Natural killer cell (primary cell): Measurements from ENCODE around the gene ATP11A. TPM values are rescaled to one million over a fixed set of nuclear protein-coding genes. Genes with fewer than 3 reads are reported as not detected.
"Not testable (repeated sequence)": the region's sequence is repeated elsewhere in the genome, so short reads cannot be mapped to it uniquely, and the experiment has no call there.

ENCODE experiments used
- ATAC-seq, 3 donors: fragments of 150-1000 bp in 2 of 3; fragments of 200-7000 bp in 1 of 3; cut with Tn5 transposase; 1 replicate in 1 of 3; 2 replicates in 2 of 3; pipeline ENCODE4 v1.10.0; 2021; ENCODE audit warnings: mild to moderate bottlenecking in 2 of 3, moderate library complexity in 2 of 3
- DNase-seq, 2 donors: peaks; one replicate each; pipeline versions ENCODE4 v3.0.0 to v3.0.0-alpha.2; 2013 to 2021; ENCODE audit warnings: mixed read lengths in 1 of 2
- H3K27ac ChIP-seq: one replicate; pipeline ENCODE4 v1.5.1; 2013; ENCODE audit warnings: mild to moderate bottlenecking, low read length
- H3K27me3 ChIP-seq: one replicate; pipeline ENCODE4 v1.6.1; 2013; ENCODE audit warnings: low read length; ENCODE audit not compliant: control insufficient read depth, insufficient read depth
- H3K36me3 ChIP-seq: one replicate; pipeline ENCODE4 v1.6.1; 2013; ENCODE audit warnings: low read length; ENCODE audit not compliant: control insufficient read depth, insufficient read depth
- H3K4me1 ChIP-seq: one replicate; pipeline ENCODE4 v1.6.1; 2013; ENCODE audit warnings: low read length; ENCODE audit not compliant: control insufficient read depth, insufficient read depth
- H3K4me3 ChIP-seq: one replicate; pipeline ENCODE4 v1.5.1; 2013; ENCODE audit warnings: low read length
- H3K9me3 ChIP-seq: one replicate; pipeline ENCODE4 v1.6.1; 2013; ENCODE audit warnings: low read length; ENCODE audit not compliant: control insufficient read depth, insufficient read depth
- H3K27ac Mint-ChIP-seq, 2 donors: one replicate each; pipeline ENCODE4 v1.8.0; 2022; ENCODE audit warnings: mild to moderate bottlenecking in 2 of 2, mixed read lengths in 2 of 2, moderate library complexity in 1 of 2
- H3K27me3 Mint-ChIP-seq, 2 donors: one replicate each; pipeline ENCODE4 v1.8.0; 2022; ENCODE audit warnings: low read depth in 2 of 2, mixed read lengths in 2 of 2
- H3K36me3 Mint-ChIP-seq: one replicate; pipeline ENCODE4 v1.8.0; 2022; ENCODE audit warnings: mixed read lengths
- H3K4me1 Mint-ChIP-seq, 2 donors: one replicate each; pipeline ENCODE4 v1.8.0; 2022; ENCODE audit warnings: mixed read lengths in 2 of 2
- H3K4me3 Mint-ChIP-seq: one replicate; pipeline ENCODE4 v1.8.0; 2022; ENCODE audit warnings: mild to moderate bottlenecking, moderate library complexity, mixed read lengths
- H3K9me3 Mint-ChIP-seq, 2 donors: one replicate each; pipeline ENCODE4 v1.8.0; 2022; ENCODE audit warnings: mixed read lengths in 2 of 2
- WGBS: methylation state at CpG from one replicate; pipeline ENCODE4 v1.1.7; 2013; ENCODE audit warnings: missing lambda C conversion rate; ENCODE audit not compliant: insufficient coverage; 5-methylcytosine and 5-hydroxymethylcytosine counted together
- intact Hi-C: fragments of 100-400 bp; cut with micrococcal nuclease; formaldehyde crosslinking; loops from one replicate; pipeline ENCODE4 v1.14.2; 2022
- total RNA-seq, 4 donors: library from RNA; stranded (reverse); fragments of 120-200 nt in 1 of 4; gene quantifications; one replicate each; pipeline versions ENCODE4 v1.2.3 to v1.2.4, GENCODE V29; 2013 to 2022
- TF ChIP-seq, protein P1 (sequence below): fragments of 200-600 bp; IDR thresholded peaks from one replicate; pipeline ENCODE4 v1.8.0; 2022; ENCODE audit warnings: antibody characterized with exemption

ATP11A gene
- total RNA-seq, 3 donors from 2014 or later (not counting 1 experiment from before 2014, with no cell fraction given), result 47.1 to 68.6 (median 50.7) TPM

DNA sequence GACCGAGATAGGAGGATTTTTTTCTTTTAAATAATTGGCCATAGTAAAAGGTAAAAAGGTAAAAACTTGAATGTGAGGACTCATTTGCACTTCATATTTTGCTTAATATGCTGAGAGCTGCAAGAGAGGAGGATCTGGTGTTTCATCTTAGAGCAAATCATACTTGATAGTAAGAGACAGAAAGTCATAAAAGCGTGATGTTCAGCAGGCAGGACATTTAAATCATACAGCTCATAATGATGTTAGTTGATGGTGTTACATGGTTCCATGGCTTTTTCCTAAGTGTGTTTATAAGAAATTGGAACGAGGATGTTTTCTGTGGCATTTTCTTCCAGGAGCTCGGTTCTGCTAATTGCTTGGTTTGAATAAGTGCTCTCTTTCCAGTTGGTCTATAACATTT, 16.3 kb downstream of the ATP11A start:
- H3K4me1 Mint-ChIP-seq, result peaks cover 36 to 49% of the 10 kb centered on the region in 2 donors
- no peak overlapping the region for H3K27ac ChIP-seq
- no peak for ATAC-seq
- H3K27me3 Mint-ChIP-seq, result no peaks in the 10 kb centered on the region
- H3K36me3 ChIP-seq, result no peaks in the 10 kb centered on the region
- no peaks in the 10 kb centered on the region for H3K27me3 ChIP-seq
- 95% methylated on average over 3 of the region's 4 CpGs for WGBS
- no peak overlapping the region for H3K4me3 Mint-ChIP-seq
- no peaks in the 10 kb centered on the region for H3K9me3 Mint-ChIP-seq
- H3K36me3 Mint-ChIP-seq, result no peaks in the 10 kb centered on the region
- H3K9me3 ChIP-seq, result no peaks in the 10 kb centered on the region
- no peak overlapping the region for H3K27ac Mint-ChIP-seq
- DNase-seq, result no peak
- intact Hi-C loops, result no loop called here
- no peaks in the 10 kb centered on the region for H3K4me1 ChIP-seq
- no peak overlapping the region for H3K4me3 ChIP-seq
- TF ChIP-seq, protein P1, sequence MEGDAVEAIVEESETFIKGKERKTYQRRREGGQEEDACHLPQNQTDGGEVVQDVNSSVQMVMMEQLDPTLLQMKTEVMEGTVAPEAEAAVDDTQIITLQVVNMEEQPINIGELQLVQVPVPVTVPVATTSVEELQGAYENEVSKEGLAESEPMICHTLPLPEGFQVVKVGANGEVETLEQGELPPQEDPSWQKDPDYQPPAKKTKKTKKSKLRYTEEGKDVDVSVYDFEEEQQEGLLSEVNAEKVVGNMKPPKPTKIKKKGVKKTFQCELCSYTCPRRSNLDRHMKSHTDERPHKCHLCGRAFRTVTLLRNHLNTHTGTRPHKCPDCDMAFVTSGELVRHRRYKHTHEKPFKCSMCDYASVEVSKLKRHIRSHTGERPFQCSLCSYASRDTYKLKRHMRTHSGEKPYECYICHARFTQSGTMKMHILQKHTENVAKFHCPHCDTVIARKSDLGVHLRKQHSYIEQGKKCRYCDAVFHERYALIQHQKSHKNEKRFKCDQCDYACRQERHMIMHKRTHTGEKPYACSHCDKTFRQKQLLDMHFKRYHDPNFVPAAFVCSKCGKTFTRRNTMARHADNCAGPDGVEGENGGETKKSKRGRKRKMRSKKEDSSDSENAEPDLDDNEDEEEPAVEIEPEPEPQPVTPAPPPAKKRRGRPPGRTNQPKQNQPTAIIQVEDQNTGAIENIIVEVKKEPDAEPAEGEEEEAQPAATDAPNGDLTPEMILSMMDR, result no peak

- H3K4me1 Mint-ChIP-seq, result peaks cover 21 to 30% of the 10 kb centered on the region in 2 donors
- H3K27ac Mint-ChIP-seq, result no peak overlapping the region
- Histone ChIP-seq H3K4me3 (no peak overlapping the region), H3K9me3 (no peaks in the 10 kb centered on the region), H3K36me3 (no peaks in the 10 kb centered on the region), H3K4me1 (peaks cover 3% of the 10 kb centered on the region), H3K27ac (no peak overlapping the region), H3K27me3 (no peaks in the 10 kb centered on the region)
- H3K4me3 Mint-ChIP-seq, result no peak overlapping the region
- DNase-seq (no peak), ATAC-seq (no peak)
- 84% methylated on average over 11 of the region's 11 CpGs for WGBS
- H3K36me3 Mint-ChIP-seq, result no peaks in the 10 kb centered on the region
- H3K27me3 Mint-ChIP-seq, result no peaks in the 10 kb centered on the region
- intact Hi-C loops, result no loop called here
- TF ChIP-seq, protein P1, result no peak
- no peaks in the 10 kb centered on the region for H3K9me3 Mint-ChIP-seq
Measured at GRCh38 chr13:112708560-112709240, 18.9 kb downstream of the ATP11A start.

DNA sequence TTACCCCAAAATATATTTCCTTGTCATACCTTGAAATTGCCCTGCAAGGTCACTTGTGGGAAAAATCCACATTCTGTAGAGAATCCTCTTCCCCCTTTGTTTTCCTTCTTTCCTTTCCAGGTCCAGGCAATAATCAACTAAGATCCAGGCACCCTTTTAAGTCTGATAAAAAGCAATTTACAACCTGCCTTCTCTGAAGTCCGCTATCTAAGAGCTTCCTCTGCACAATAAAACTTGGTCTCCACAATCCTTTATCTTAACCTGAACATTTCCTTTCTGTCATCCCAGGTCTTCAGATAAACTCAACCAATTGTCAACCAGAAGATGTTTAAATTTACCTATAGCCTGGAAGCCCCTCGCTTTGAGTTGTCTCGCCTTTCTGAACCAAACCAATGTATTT, 19.5 kb downstream of the ATP11A start:
- H3K36me3 Mint-ChIP-seq, H3K36me3 ChIP-seq, H3K4me3 ChIP-seq, H3K27ac Mint-ChIP-seq, H3K27ac ChIP-seq, H3K4me3 Mint-ChIP-seq, DNase-seq, ATAC-seq, intact Hi-C loops, H3K9me3 Mint-ChIP-seq, H3K27me3 ChIP-seq, H3K9me3 ChIP-seq, H3K4me1 ChIP-seq, H3K27me3 Mint-ChIP-seq: not testable (repeated sequence)
- H3K4me1 Mint-ChIP-seq, result peaks cover 15 to 29% of the 10 kb centered on the region in 2 donors
- 97% methylated on average over 3 of the region's 3 CpGs for WGBS

- H3K27me3 ChIP-seq, result no peaks in the 10 kb centered on the region
- DNase-seq (no peak), ATAC-seq (no peak)
- H3K36me3 ChIP-seq, result no peaks in the 10 kb centered on the region
- intact Hi-C loops, result no loop called here
- H3K4me1 ChIP-seq, result peaks cover 3% of the 10 kb centered on the region
- H3K27ac ChIP-seq, result no peak overlapping the region
- Mint-ChIP-seq H3K27me3 (no peaks in the 10 kb centered on the region), H3K4me1 (peaks cover 7 to 31% of the 10 kb centered on the region in 2 donors), H3K9me3 (no peaks in the 10 kb centered on the region), H3K36me3 (no peaks in the 10 kb centered on the region), H3K27ac (no peak overlapping the region), H3K4me3 (no peak overlapping the region)
- no peaks in the 10 kb centered on the region for H3K9me3 ChIP-seq
- TF ChIP-seq, protein P1, result no peak
- WGBS, result 93% methylated on average over 26 of the region's 26 CpGs
- H3K4me3 ChIP-seq, result no peak overlapping the region
Measured at GRCh38 chr13:112709825-112710783, 20.3 kb downstream of the ATP11A start.
